Hepatic stellate cell (primary cell): ENCODE measurements around the gene MTFMT.
"Not testable (repeated sequence)": the region's sequence is repeated elsewhere in the genome, so short reads cannot be mapped to it uniquely, and the experiment has no call there.

Experiments
- DNase-seq: peaks from one replicate; pipeline ENCODE4 v3.0.0; 2011; ENCODE audit warnings: low spot score

Gene MTFMT

GRCh38 chr15:65028921-65029735, at the start of gene MTFMT:
MTFMT (minus strand) TSS chr15:65029639; CDS start chr15:65029613, 26 bp downstream.
- peak; percentile 97 for DNase-seq

GRCh38 chr15:65077981-65078352, 48.5 kb upstream of the MTFMT start:
- DNase-seq: peak; percentile 72

- DNase-seq: no peak
Measured at GRCh38 chr15:65077291-65077980, 48.0 kb upstream of the MTFMT start.

- no peak for DNase-seq
Measured at GRCh38 chr15:65076486-65077290, 47.2 kb upstream of the MTFMT start, which contains the start of gene KBTBD13. KBTBD13 (plus strand) TSS chr15:65076746; CDS start chr15:65076816, 70 bp downstream.

GRCh38 chr15:65075607-65076395, 46.4 kb upstream of the MTFMT start:
- not testable (repeated sequence) for DNase-seq

- not testable (repeated sequence) for DNase-seq
Measured at GRCh38 chr15:65074946-65075345, 45.5 kb upstream of the MTFMT start.

- DNase-seq: no peak
Measured at GRCh38 chr15:65072617-65073016, 43.2 kb upstream of the MTFMT start.

GRCh38 chr15:65072027-65072426, 42.6 kb upstream of the MTFMT start:
- peak; percentile 55 for DNase-seq

- DNase-seq: peak; percentile 47
Measured at GRCh38 chr15:65071381-65071811, 42.0 kb upstream of the MTFMT start.

- no peak for DNase-seq
Measured at GRCh38 chr15:65069779-65070546, 40.5 kb upstream of the MTFMT start.

- DNase-seq: peak; percentile 77
Measured at GRCh38 chr15:65069179-65069578, 39.7 kb upstream of the MTFMT start.

GRCh38 chr15:65068403-65068788, 39.0 kb upstream of the MTFMT start:
- DNase-seq: no peak

GRCh38 chr15:65067645-65068402, 38.4 kb upstream of the MTFMT start, which contains the start of gene RASL12:
RASL12 (minus strand) TSS chr15:65067991; CDS start chr15:65067835, 156 bp downstream.
- DNase-seq: no peak

GRCh38 chr15:65067317-65067644, 37.8 kb upstream of the MTFMT start:
- DNase-seq: no peak

GRCh38 chr15:65066635-65067316, 37.3 kb upstream of the MTFMT start:
- no peak for DNase-seq

- no peak for DNase-seq
Measured at GRCh38 chr15:65066001-65066634, 36.7 kb upstream of the MTFMT start.

- DNase-seq: no peak
Measured at GRCh38 chr15:65062726-65063125, 33.3 kb upstream of the MTFMT start.

- DNase-seq: no peak
Measured at GRCh38 chr15:65062061-65062460, 32.6 kb upstream of the MTFMT start.
